CD14-positive monocyte (primary cell): ENCODE results near the gene ZFP62. TPM values are rescaled to one million over a fixed set of nuclear protein-coding genes. Genes with fewer than 3 reads are reported as not detected.

Source experiments
- DNase-seq, 3 donors: peaks; one replicate each; pipeline ENCODE4 v3.0.0-alpha.2; 2011 to 2022
- H2AFZ ChIP-seq: 2 replicates; pipeline ENCODE4 v1.6.0; 2012; ENCODE audit warnings: mild to moderate bottlenecking, low read depth, low read length, inconsistent platforms; ENCODE audit not compliant: insufficient read depth, poor library complexity, severe bottlenecking
- H3K27ac ChIP-seq, 2 donors: 1 replicate in 1 of 2; 2 replicates in 1 of 2; pipeline ENCODE4 v1.5.1; 2012 to 2013; ENCODE audit warnings: low read length in 2 of 2, control low read depth in 1 of 2, inconsistent platforms in 1 of 2, low read depth in 1 of 2, mild to moderate bottlenecking in 1 of 2
- H3K27me3 ChIP-seq, 2 donors: one replicate each; pipeline versions ENCODE4 v1.6.0 to v1.6.1; 2011 to 2013; ENCODE audit warnings: low read length in 2 of 2; ENCODE audit not compliant: control insufficient read depth in 2 of 2, insufficient read depth in 2 of 2
- H3K36me3 ChIP-seq, 2 donors: replicated peaks in 1 of 2; 1 replicate in 1 of 2; 2 replicates in 1 of 2; pipeline versions ENCODE4 v1.5.1 to v1.6.1; 2012 to 2013; ENCODE audit warnings: low read length in 2 of 2, control low read depth in 1 of 2, inconsistent platforms in 1 of 2, mild to moderate bottlenecking in 1 of 2; ENCODE audit not compliant: insufficient read depth in 2 of 2, control insufficient read depth in 1 of 2
- H3K4me1 ChIP-seq, 2 donors: 1 replicate in 1 of 2; 2 replicates in 1 of 2; pipeline versions ENCODE4 v1.5.1 to v1.6.1; 2012 to 2013; ENCODE audit warnings: low read length in 2 of 2, control low read depth in 1 of 2, inconsistent platforms in 1 of 2, mild to moderate bottlenecking in 1 of 2, moderate library complexity in 1 of 2; ENCODE audit not compliant: insufficient read depth in 2 of 2, control insufficient read depth in 1 of 2
- H3K4me2 ChIP-seq: replicated peaks from 2 replicates; pipeline ENCODE3; 2012; ENCODE audit warnings: low read length, moderate library complexity, mild to moderate bottlenecking; ENCODE audit not compliant: poor library complexity, severe bottlenecking; ENCODE audit errors: extremely low read depth
- H3K4me3 ChIP-seq, 3 experiments: fragments of 200-600 bp in 1 of 3; sonication (generic) in 1 of 3; replicated peaks in 1 of 3; 1 replicate in 2 of 3; 2 replicates in 1 of 3; pipeline ENCODE4 v1.5.1; 2011 to 2013; ENCODE audit warnings: low read length in 3 of 3, mild to moderate bottlenecking in 3 of 3, control low read depth in 2 of 3, low read depth in 2 of 3, inconsistent platforms in 1 of 3, moderate library complexity in 1 of 3
- H3K79me2 ChIP-seq: 2 replicates; pipeline ENCODE4 v1.6.0; 2012; ENCODE audit warnings: mild to moderate bottlenecking, control low read depth, inconsistent platforms, low read length, moderate library complexity; ENCODE audit not compliant: insufficient read depth
- H3K9ac ChIP-seq: 2 replicates; pipeline ENCODE4 v1.6.0; 2017; ENCODE audit warnings: low read length, mild to moderate bottlenecking; ENCODE audit not compliant: insufficient read depth, poor library complexity, severe bottlenecking
- H3K9me3 ChIP-seq, 2 donors: replicated peaks in 1 of 2; 1 replicate in 1 of 2; 2 replicates in 1 of 2; pipeline versions ENCODE4 v1.5.1 to v1.6.1; 2012 to 2013; ENCODE audit warnings: low read length in 2 of 2, control low read depth in 1 of 2; ENCODE audit not compliant: control insufficient read depth in 1 of 2, insufficient read depth in 1 of 2
- H4K20me1 ChIP-seq: 2 replicates; pipeline ENCODE4 v1.6.0; 2012; ENCODE audit warnings: mild to moderate bottlenecking, low read length, control low read depth, moderate library complexity; ENCODE audit not compliant: insufficient read depth
- H3K27ac Mint-ChIP-seq, 7 donors: one replicate each; pipeline ENCODE4 v1.8.0; 2020; ENCODE audit warnings: mild to moderate bottlenecking in 7 of 7, mixed read lengths in 7 of 7, moderate library complexity in 6 of 7, inconsistent platforms in 2 of 7
- H3K27me3 Mint-ChIP-seq, 3 donors: one replicate each; pipeline ENCODE4 v1.8.0; 2021 to 2022; ENCODE audit warnings: low read depth in 3 of 3, mild to moderate bottlenecking in 3 of 3, mixed read lengths in 3 of 3, moderate library complexity in 3 of 3, inconsistent platforms in 1 of 3
- H3K36me3 Mint-ChIP-seq, 2 donors: one replicate each; pipeline ENCODE4 v1.8.0; 2020; ENCODE audit warnings: mixed read lengths in 2 of 2, inconsistent platforms in 1 of 2, mild to moderate bottlenecking in 1 of 2
- H3K4me1 Mint-ChIP-seq: one replicate; pipeline ENCODE4 v1.8.0; 2020; ENCODE audit warnings: mild to moderate bottlenecking, mixed read lengths
- H3K4me3 Mint-ChIP-seq, 2 donors: one replicate each; pipeline ENCODE4 v1.8.0; 2020; ENCODE audit warnings: mild to moderate bottlenecking in 2 of 2, mixed read lengths in 2 of 2, moderate library complexity in 1 of 2
- H3K9me3 Mint-ChIP-seq, 7 donors: one replicate each; pipeline ENCODE4 v1.8.0; 2020 to 2022; ENCODE audit warnings: mixed read lengths in 7 of 7, mild to moderate bottlenecking in 6 of 7, moderate library complexity in 6 of 7, inconsistent platforms in 2 of 7
- CTCF ChIP-seq: fragments of 200-600 bp; IDR thresholded peaks from one replicate; pipeline ENCODE4 v1.8.0; 2022; ENCODE audit warnings: antibody characterized with exemption, mild to moderate bottlenecking
- WGBS: methylation state at CpG from one replicate; pipeline ENCODE4 v1.1.5; 2013; ENCODE audit warnings: missing lambda C conversion rate; ENCODE audit not compliant: insufficient coverage; 5-methylcytosine and 5-hydroxymethylcytosine counted together
- intact Hi-C, 2 donors: fragments of 100-400 bp; cut with micrococcal nuclease; formaldehyde crosslinking; loops; one replicate each; pipeline versions ENCODE4 v1.15.0 to v1.15.1; 2023
- polyA plus RNA-seq, 3 donors: library from polyadenylated mRNA; depleted of rRNA in 1 of 3; unstranded in 2 of 3; stranded (reverse) in 1 of 3; fragments of 300-500 nt in 2 of 3; fragments of >200 nt in 1 of 3; fragmentation: Illumina TruSeq in 2 of 3; gene quantifications; 1 replicate in 2 of 3; 2 replicates in 1 of 3; pipeline ENCODE4 v1.2.3, GENCODE V29; 2012 to 2021

The ZFP62 gene
- polyA plus RNA-seq, 3 donors, result 4.1 to 7.1 (median 6.5) TPM

DNA sequence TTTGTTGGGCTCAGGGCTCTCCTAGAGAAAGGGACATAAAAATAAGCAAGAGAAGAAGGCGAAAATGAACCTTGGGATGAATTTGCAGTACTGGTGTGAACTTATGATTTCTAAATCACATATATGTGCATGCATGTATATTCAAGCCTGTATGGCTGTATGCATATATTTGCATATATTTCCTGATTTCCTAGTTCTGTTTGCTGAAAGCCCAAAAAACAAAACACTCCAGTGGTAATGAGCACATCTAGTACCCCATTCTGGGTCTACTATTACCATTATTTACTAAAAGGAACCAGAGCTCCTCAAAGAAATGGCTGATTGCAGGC is 7.3 kb downstream of the ZFP62 start:
- peaks cover 6% of the 10 kb centered on the region for H3K79me2 ChIP-seq
- H4K20me1 ChIP-seq, result no peaks in the 10 kb centered on the region
- H2AFZ ChIP-seq, result no peak overlapping the region
- no peak overlapping the region for H3K4me2 ChIP-seq
- H3K4me1 ChIP-seq, result no peaks in the 10 kb centered on the region
- Mint-ChIP-seq H3K9me3 (peaks cover 23 to 36% (median 34%) of the 10 kb centered on the region in 7 donors), H3K27me3 (no peaks in the 10 kb centered on the region), H3K4me3 (no peak overlapping the region), H3K4me1 (no peaks in the 10 kb centered on the region), H3K27ac (no peak overlapping the region), H3K36me3 (peaks cover 41 to 63% of the 10 kb centered on the region in 2 donors)
- no peak overlapping the region for H3K27ac ChIP-seq
- no peak for DNase-seq
- H3K9me3 ChIP-seq, result peaks cover 21 to 38% of the 10 kb centered on the region in 2 donors
- no CpG with 5 or more reads among the region's 1 CpG for WGBS
- no peak overlapping the region for H3K4me3 ChIP-seq
- TF ChIP-seq CTCF, result no peak
- H3K9ac ChIP-seq, result no peak overlapping the region
- H3K36me3 ChIP-seq, result peaks cover 31 to 52% of the 10 kb centered on the region in 2 donors
- intact Hi-C loops, result no loop called here
- no peaks in the 10 kb centered on the region for H3K27me3 ChIP-seq

- TF ChIP-seq CTCF, result no peak
- Histone ChIP-seq H2AFZ (no peak overlapping the region), H3K27ac (no peak overlapping the region), H3K9ac (no peak overlapping the region), H3K4me3 (no peak overlapping the region), H3K9me3 (peaks cover 24 to 43% of the 10 kb centered on the region in 2 donors), H3K36me3 (peaks cover 31 to 58% of the 10 kb centered on the region in 2 donors), H3K27me3 (no peaks in the 10 kb centered on the region), H4K20me1 (no peaks in the 10 kb centered on the region), H3K4me2 (no peak overlapping the region), H3K4me1 (no peaks in the 10 kb centered on the region), H3K79me2 (peaks cover under 1% of the 10 kb centered on the region)
- WGBS, result 60% methylated on average over 3 of the region's 13 CpGs
- H3K27ac Mint-ChIP-seq, result no peak overlapping the region
- H3K9me3 Mint-ChIP-seq, result peaks cover 27 to 41% (median 38%) of the 10 kb centered on the region in 7 donors
- H3K36me3 Mint-ChIP-seq, result peaks cover 44 to 58% of the 10 kb centered on the region in 2 donors
- no peak for DNase-seq
- no peak overlapping the region for H3K4me3 Mint-ChIP-seq
- intact Hi-C loops, result no loop called here
- no peaks in the 10 kb centered on the region for H3K27me3 Mint-ChIP-seq
- no peaks in the 10 kb centered on the region for H3K4me1 Mint-ChIP-seq
Measured at GRCh38 chr5:180853121-180853847, 7.8 kb downstream of the ZFP62 start.
